Mesodermal cell (in vitro differentiated cells): ENCODE results near the gene ABCB8.

Source experiments
- H3K27ac ChIP-seq: 2 replicates; pipeline ENCODE4 v1.7.0; 2013; ENCODE audit warnings: mild to moderate bottlenecking, low read depth, low read length, moderate library complexity; ENCODE audit not compliant: severe bottlenecking
- H3K36me3 ChIP-seq: 2 replicates; pipeline ENCODE4 v1.7.1; 2013; ENCODE audit warnings: mild to moderate bottlenecking, low read length, moderate library complexity; ENCODE audit not compliant: control insufficient read depth, insufficient read depth
- H3K4me1 ChIP-seq: one replicate; pipeline ENCODE4 v1.7.1; 2013; ENCODE audit warnings: mild to moderate bottlenecking, low read length; ENCODE audit not compliant: insufficient read depth, control insufficient read depth, poor library complexity, severe bottlenecking
- H3K4me3 ChIP-seq: 2 replicates; pipeline ENCODE4 v1.7.0; 2013; ENCODE audit warnings: low read length, control low read depth, mild to moderate bottlenecking; ENCODE audit not compliant: insufficient read depth, poor library complexity, severe bottlenecking; ENCODE audit errors: extremely low read depth
- H3K9me3 ChIP-seq: 2 replicates; pipeline ENCODE4 v1.7.1; 2013; ENCODE audit warnings: mild to moderate bottlenecking, low read length, moderate library complexity; ENCODE audit not compliant: control insufficient read depth
- WGBS, 2 experiments: methylation state at CpG; one replicate each; pipeline ENCODE4 v1.1.5; 2013; ENCODE audit warnings: missing lambda C conversion rate in 2 of 2; ENCODE audit not compliant: insufficient coverage in 2 of 2; 5-methylcytosine and 5-hydroxymethylcytosine counted together

The ABCB8 gene

GRCh38 chr7:151065516-151065915, 37.3 kb downstream of the ABCB8 start:
- WGBS, 2 experiments, result 98 to 99% methylated on average over 14 of the region's 14 CpGs

GRCh38 chr7:151066273-151066974, 38.2 kb downstream of the ABCB8 start:
- WGBS, 2 experiments, result 96% methylated on average over 36 to 39 of the region's 39 CpGs
- no peaks in the 10 kb centered on the region for H3K9me3 ChIP-seq
- H3K4me3 ChIP-seq, result no peak overlapping the region
- peaks cover 80% of the 10 kb centered on the region for H3K36me3 ChIP-seq
- peaks cover 34% of the 10 kb centered on the region for H3K4me1 ChIP-seq
- H3K27ac ChIP-seq, result no peak overlapping the region

More at GRCh38 chr7:151065516-151065915, 37.3 kb downstream of the ABCB8 start:
- no peak overlapping the region for H3K27ac ChIP-seq
- peaks cover 41% of the 10 kb centered on the region for H3K4me1 ChIP-seq
- peaks cover 71% of the 10 kb centered on the region for H3K36me3 ChIP-seq
- H3K4me3 ChIP-seq, result no peak overlapping the region
- no peaks in the 10 kb centered on the region for H3K9me3 ChIP-seq

GRCh38 chr7:151068069-151068773, 40.0 kb downstream of the ABCB8 start:
- whole genome bisulfite sequencing, 2 experiments, result 67 to 72% methylated on average over 10 to 11 of the region's 12 CpGs
- Histone ChIP-seq H3K4me1 (peaks cover 23% of the 10 kb centered on the region), H3K4me3 (no peak overlapping the region), H3K27ac (peak overlapping the region; percentile 81), H3K36me3 (peaks cover 92% of the 10 kb centered on the region), H3K9me3 (no peaks in the 10 kb centered on the region)

GRCh38 chr7:151069841-151070573, 41.8 kb downstream of the ABCB8 start:
- H3K4me3 ChIP-seq, result no peak overlapping the region
- no peak overlapping the region for H3K27ac ChIP-seq
- peaks cover 92% of the 10 kb centered on the region for H3K36me3 ChIP-seq
- H3K4me1 ChIP-seq, result peaks cover 15% of the 10 kb centered on the region
- WGBS, 2 experiments, result 90 to 98% methylated on average over 7 to 13 of the region's 17 CpGs
- H3K9me3 ChIP-seq, result no peaks in the 10 kb centered on the region

- 93 to 99% methylated on average over 9 to 15 of the region's 15 CpGs for WGBS, 2 experiments
- Histone ChIP-seq H3K4me1 (peaks cover 15% of the 10 kb centered on the region), H3K9me3 (no peaks in the 10 kb centered on the region), H3K27ac (no peak overlapping the region), H3K4me3 (no peak overlapping the region), H3K36me3 (peaks cover 92% of the 10 kb centered on the region)
Observed at GRCh38 chr7:151070574-151070960, 42.3 kb downstream of the ABCB8 start.

- Histone ChIP-seq H3K4me3 (no peak overlapping the region), H3K4me1 (peaks cover 15% of the 10 kb centered on the region), H3K27ac (no peak overlapping the region), H3K9me3 (no peaks in the 10 kb centered on the region), H3K36me3 (peaks cover 92% of the 10 kb centered on the region)
- WGBS, 2 experiments, result 92 to 96% methylated on average over 33 to 36 of the region's 39 CpGs
Observed at GRCh38 chr7:151071032-151071866, 43.0 kb downstream of the ABCB8 start.

- Histone ChIP-seq H3K4me3 (no peak overlapping the region), H3K4me1 (peaks cover 16% of the 10 kb centered on the region), H3K9me3 (no peaks in the 10 kb centered on the region), H3K36me3 (peaks cover 88% of the 10 kb centered on the region), H3K27ac (no peak overlapping the region)
- 92 to 99% methylated on average over 8 to 13 of the region's 17 CpGs for WGBS, 2 experiments
Observed at GRCh38 chr7:151073990-151074389, 45.7 kb downstream of the ABCB8 start.

- WGBS, 2 experiments, result 94 to 97% methylated on average over 25 of the region's 26 CpGs
- Histone ChIP-seq H3K9me3 (no peaks in the 10 kb centered on the region), H3K4me1 (peaks cover 24% of the 10 kb centered on the region), H3K27ac (no peak overlapping the region), H3K4me3 (no peak overlapping the region), H3K36me3 (peaks cover 84% of the 10 kb centered on the region)
Observed at GRCh38 chr7:151074817-151075661, 46.8 kb downstream of the ABCB8 start.

- H3K9me3 ChIP-seq, result no peaks in the 10 kb centered on the region
- peaks cover 24% of the 10 kb centered on the region for H3K4me1 ChIP-seq
- H3K27ac ChIP-seq, result no peak overlapping the region
- H3K4me3 ChIP-seq, result no peak overlapping the region
- 94 to 96% methylated on average over 7 of the region's 7 CpGs for WGBS, 2 experiments
- peaks cover 78% of the 10 kb centered on the region for H3K36me3 ChIP-seq
Observed at GRCh38 chr7:151075662-151075971, 47.4 kb downstream of the ABCB8 start.
